HepG2 (cell line): ENCODE data around the gene NSMCE4A. TPM values are rescaled to one million over a fixed set of nuclear protein-coding genes. Genes with fewer than 3 reads are reported as not detected.
A peak's percentile ranks its signal among the peaks of the same experiment; 100 is the strongest.

Experiments
- ATAC-seq: fragments of 200-7000 bp; cut with Tn5 transposase; 3 replicates; pipeline ENCODE4 v1.9.1; 2020; ENCODE audit warnings: mild to moderate bottlenecking, moderate library complexity
- BruUV-seq: library from RNA; stranded (reverse); fragments of 400-500 nt; replicated peaks from 2 replicates; lab custom pipeline; 2021; lab: Mats Ljungman, UMichigan
- CTCF ChIA-PET: fragments of 300-600 bp; formaldehyde crosslinking; extraction: SDS; loops from one replicate; lab custom pipeline; 2021; ENCODE audit warnings: low total read pairs, inconsistent platforms, low intra/inter-chr PET ratio; lab: Yijun Ruan, JAX
- POLR2A ChIA-PET: fragments of 350-600 bp; sonication (Branson Sonifier 250); formaldehyde crosslinking; loops from one replicate; lab custom pipeline; 2020; ENCODE audit warnings: antibody characterized with exemption, inconsistent platforms; lab: Yijun Ruan, JAX
- DNase-seq: peaks from one replicate; pipeline ENCODE4 v3.0.0-alpha.2; 2015; ENCODE audit warnings: low spot score
- FAIRE-seq: peaks from 3 replicates; lab custom pipeline; 2011; peaks lifted over from hg19 to GRCh38; lab: Jason Lieb, UNC
- H2AFZ ChIP-seq: one replicate; pipeline ENCODE4 v1.6.1; 2011; ENCODE audit warnings: low read length, inconsistent platforms
- H3K27ac ChIP-seq: fragments of 300-600 bp; 3 replicates; pipeline ENCODE4 v1.8.0; 2011; ENCODE audit warnings: mixed run types, mild to moderate bottlenecking, mixed read lengths, low read length, inconsistent platforms; ENCODE audit not compliant: insufficient read depth; ENCODE audit errors: extremely low read length
- H3K27me3 ChIP-seq, 2 experiments: fragments of 200-600 bp in 1 of 2; 2 replicates in 1 of 2; 3 replicates in 1 of 2; pipeline versions ENCODE4 v1.6.0 to v1.8.0; 2011; ENCODE audit warnings: low read length in 2 of 2, mild to moderate bottlenecking in 2 of 2, moderate library complexity in 2 of 2, inconsistent platforms in 1 of 2; ENCODE audit not compliant: insufficient read depth in 2 of 2, control insufficient read depth in 1 of 2
- H3K36me3 ChIP-seq, 2 experiments: fragments of 200-600 bp in 1 of 2; replicated peaks in 1 of 2; 2 replicates in 1 of 2; 3 replicates in 1 of 2; pipeline versions ENCODE4 v1.5.1 to v1.8.0; 2011; ENCODE audit warnings: low read length in 2 of 2, inconsistent platforms in 1 of 2; ENCODE audit not compliant: insufficient read depth in 2 of 2, control insufficient read depth in 1 of 2
- H3K4me1 ChIP-seq: 2 replicates; pipeline ENCODE4 v1.5.1; 2012; ENCODE audit warnings: low read length, inconsistent platforms; ENCODE audit not compliant: insufficient read depth
- H3K4me2 ChIP-seq: 2 replicates; pipeline ENCODE4 v1.6.0; 2011; ENCODE audit warnings: low read depth, low read length, inconsistent platforms
- H3K4me3 ChIP-seq, 3 experiments: fragments of 200-600 bp in 1 of 3; sonication (generic), shearing (Covaris generic) in 1 of 3; replicated peaks in 1 of 3; 2 replicates each; pipeline ENCODE4 v1.5.1; 2011 to 2016; ENCODE audit warnings: low read length in 3 of 3, inconsistent platforms in 2 of 3, low read depth in 2 of 3, mild to moderate bottlenecking in 2 of 3, control low read depth in 1 of 3, mixed read lengths in 1 of 3; ENCODE audit not compliant: insufficient read depth in 1 of 3
- H3K79me2 ChIP-seq: one replicate; pipeline ENCODE4 v1.6.1; 2011; ENCODE audit warnings: low read length, inconsistent platforms; ENCODE audit not compliant: insufficient read depth
- H3K9ac ChIP-seq: 2 replicates; pipeline ENCODE4 v1.6.0; 2011; ENCODE audit warnings: mild to moderate bottlenecking, low read depth, low read length, inconsistent platforms; ENCODE audit not compliant: insufficient read depth
- H3K9me3 ChIP-seq: 2 replicates; pipeline ENCODE4 v1.5.1; 2012; ENCODE audit warnings: mild to moderate bottlenecking, low read length
- H4K20me1 ChIP-seq: 2 replicates; pipeline ENCODE4 v1.6.0; 2011; ENCODE audit warnings: inconsistent platforms, mild to moderate bottlenecking, low read length, moderate library complexity; ENCODE audit not compliant: insufficient read depth
- CEBPG ChIP-seq: IDR thresholded peaks from 2 replicates; pipeline ENCODE4 v1.6.1; 2016
- DMAP1 ChIP-seq: IDR thresholded peaks from 2 replicates; pipeline ENCODE4 v1.6.1; 2016
- DNMT1 ChIP-seq: sonication (generic); formaldehyde crosslinking; IDR thresholded peaks from 2 replicates; pipeline ENCODE4 v1.5.1; 2020; ENCODE audit warnings: mild to moderate bottlenecking, missing genetic modification reagents
- DR1 ChIP-seq: sonication (generic); formaldehyde crosslinking; IDR thresholded peaks from 2 replicates; pipeline ENCODE4 v1.8.0; 2021; ENCODE audit warnings: mild to moderate bottlenecking, missing genetic modification reagents, inconsistent platforms
- DRAP1 ChIP-seq: IDR thresholded peaks from 2 replicates; pipeline ENCODE4 v1.6.1; 2016; ENCODE audit warnings: missing genetic modification reagents, missing compliant biosample characterization
- GABPA ChIP-seq, 2 experiments: IDR thresholded peaks; 2 replicates each; pipeline ENCODE4 v1.6.1; 2011 to 2016; ENCODE audit warnings: low read depth in 2 of 2, low read length in 1 of 2, missing biosample characterization in 1 of 2, missing genetic modification characterization in 1 of 2
- HMG20B ChIP-seq: conservative IDR thresholded peaks from 2 replicates; pipeline ENCODE4 v1.6.1; 2016; ENCODE audit warnings: missing genetic modification reagents, missing compliant biosample characterization
- KDM2A ChIP-seq: sonication (generic); formaldehyde crosslinking; IDR thresholded peaks from 2 replicates; pipeline ENCODE4 v1.4.0; 2020; ENCODE audit warnings: low read depth, missing genetic modification reagents, borderline replicate concordance
- KLF11 ChIP-seq: IDR thresholded peaks from 2 replicates; pipeline ENCODE4 v1.6.1; 2016; ENCODE audit warnings: missing compliant biosample characterization
- MAF1 ChIP-seq: sonication (generic); formaldehyde crosslinking; IDR thresholded peaks from 2 replicates; pipeline ENCODE4 v1.5.0; 2020; ENCODE audit warnings: missing genetic modification reagents, borderline replicate concordance
- ONECUT2 ChIP-seq: sonication (generic); formaldehyde crosslinking; IDR thresholded peaks from 2 replicates; pipeline ENCODE4 v1.4.0; 2020; ENCODE audit warnings: missing genetic modification reagents
- PATZ1 ChIP-seq: sonication (generic); formaldehyde crosslinking; IDR thresholded peaks from 2 replicates; pipeline ENCODE4 v1.4.0; 2020; ENCODE audit warnings: missing genetic modification reagents
- POLR2A ChIP-seq, 2 experiments: IDR thresholded peaks; 2 replicates each; pipeline ENCODE4 v1.6.1; 2011; ENCODE audit warnings: low read depth in 2 of 2, low read length in 2 of 2, mild to moderate bottlenecking in 1 of 2, moderate library complexity in 1 of 2; ENCODE audit not compliant: insufficient read depth in 1 of 2
- SAP130 ChIP-seq: IDR thresholded peaks from 2 replicates; pipeline ENCODE4 v1.6.1; 2016; ENCODE audit warnings: low read depth
- TBP ChIP-seq: sonication (generic); formaldehyde crosslinking; IDR thresholded peaks from 2 replicates; pipeline ENCODE4 v1.5.0; 2020; ENCODE audit warnings: missing genetic modification reagents
- TEF ChIP-seq: sonication (generic); formaldehyde crosslinking; IDR thresholded peaks from 2 replicates; pipeline ENCODE4 v1.5.0; 2020; ENCODE audit warnings: missing genetic modification reagents
- ZBTB43 ChIP-seq: sonication (generic); formaldehyde crosslinking; conservative IDR thresholded peaks from 2 replicates; pipeline ENCODE4 v1.4.0; 2020; ENCODE audit warnings: missing genetic modification reagents
- ZNF292 ChIP-seq: sonication (generic); formaldehyde crosslinking; IDR thresholded peaks from 2 replicates; pipeline ENCODE4 v1.8.1; 2022; ENCODE audit warnings: mild to moderate bottlenecking, low read depth, missing genetic modification reagents, borderline replicate concordance
- ZNF644 ChIP-seq: IDR thresholded peaks from 2 replicates; pipeline ENCODE4 v1.6.1; 2016; ENCODE audit warnings: low read depth
- WGBS: methylation state at CpG from one replicate; pipeline ENCODE4 v1.1.6; 2017; ENCODE audit warnings: low lambda C conversion rate; 5-methylcytosine and 5-hydroxymethylcytosine counted together
- in situ Hi-C: cut with HindIII; loops from 2 replicates; pipeline ENCODE4 v1.10.0; 2017; ENCODE audit warnings: low pct_unique_long_range_greater_than_20kb; ENCODE audit not compliant: extremely low pct_ligation_motif_present
- intact Hi-C: fragments of 100-400 bp; cut with micrococcal nuclease; formaldehyde crosslinking; loops from one replicate; pipeline ENCODE4 v1.10.0; 2022; ENCODE audit not compliant: unreplicated experiment
- polyA plus RNA-seq, 8 experiments: library from polyadenylated mRNA; depleted of rRNA in 3 of 8; stranded (reverse) in 7 of 8; unstranded in 1 of 8; fragments of >200 nt; fragmentation: Illumina TruSeq in 4 of 8; extraction: Trizol in 4 of 8; gene quantifications; 2 replicates each; pipeline versions ENCODE4 v1.2.1 to v1.2.3, GENCODE V29; 2011 to 2016; ENCODE audit warnings: low read depth in 4 of 8, missing spikeins in 1 of 8, mixed read lengths in 1 of 8; ENCODE audit not compliant: insufficient read depth in 1 of 8
- total RNA-seq, 5 experiments: library from RNA; depleted of rRNA; stranded (reverse); fragments of >200 nt; fragmentation: Illumina TruSeq; extraction: Trizol; gene quantifications; 2 replicates each; pipeline ENCODE4 v1.2.3, GENCODE V29; 2016; ENCODE audit warnings: low read depth in 1 of 5

The NSMCE4A gene
- total and polyA plus RNA-seq, 2 of the 13 experiments (the other 11 are each of a cell fraction or from before 2014, with no cell fraction given): 61.1 to 91.6 TPM

- TF ChIP-seq ZNF292 (CRISPR knock-in tag): peak; percentile 17; the same call in 1 of the 2 replicates
- peak; percentile 27; the same call in 1 of the 2 replicates for TF ChIP-seq KDM2A (CRISPR knock-in tag)
- no peak for TF ChIP-seq MAF1 (CRISPR knock-in tag)
- no peak for TF ChIP-seq PATZ1
- no peak for TF ChIP-seq KLF11 (CRISPR knock-in tag)
- peak; percentile 47 to 75; a peak in 3 of 4 replicates for TF ChIP-seq POLR2A (IDR thresholded peaks at IDR 0.05; ENCODE audit: insufficient read depth in 1 of 2, low read depth in 2 of 2, low read length in 2 of 2)
Measured at GRCh38 chr10:121927318-121927840, 47.6 kb downstream of the NSMCE4A start (continued).

GRCh38 chr10:121926671-121927317, 48.2 kb downstream of the NSMCE4A start:
- WGBS: under 1% methylated on average over 20 of the region's 20 CpGs
- H3K4me2 ChIP-seq: peak overlapping the region; percentile 75
- peak overlapping the region; percentile 91 to 98 (median 98) for H3K4me3 ChIP-seq
- in situ Hi-C loops: no loop called here
- no peaks in the 10 kb centered on the region for H4K20me1 ChIP-seq
- H3K36me3 ChIP-seq: peaks cover 0 to 6% of the 10 kb centered on the region in 2 experiments; a peak in 1 of 5 replicates
- ChIA-PET POLR2A (interaction anchor here (0.6 to 2.7 kb wide), 11 partner anchors 8 to 186 kb away, joined by 3 to 21 read pairs (median 4); partner anchors contain the start of gene NSMCE4A), CTCF (no interaction called here)
- no peaks in the 10 kb centered on the region for H3K9me3 ChIP-seq
- H3K79me2 ChIP-seq: peaks cover 58% of the 10 kb centered on the region
- FAIRE-seq: no peak
- H3K27ac ChIP-seq: peak overlapping the region; percentile 95
- no peak for DNase-seq
- H3K4me1 ChIP-seq: peaks cover 47% of the 10 kb centered on the region
- ATAC-seq: no peak
- peak overlapping the region; percentile 97 for H3K9ac ChIP-seq
- H2AFZ ChIP-seq: no peak overlapping the region
- intact Hi-C loops: loop anchor here (5.0 kb wide), 2 partner anchors 126 to 186 kb away; no protein-coding TSS in a partner anchor
- no peaks in the 10 kb centered on the region; a peak in 1 of 5 replicates for H3K27me3 ChIP-seq
- no TSS peak for BruUV-seq
- no peak for TF ChIP-seq HMG20B (CRISPR knock-in tag)
- no peak for TF ChIP-seq TBP
- 0 out of 2 replicates have a peak, but pooled peaks have one; percentile 42 for TF ChIP-seq ZBTB43 (CRISPR knock-in tag)
- 0 out of 2 replicates have a peak, but pooled peaks have one; percentile 35 for TF ChIP-seq SAP130
- TF ChIP-seq DR1 (CRISPR knock-in tag): 0 out of 2 replicates have a peak, but pooled peaks have one; percentile 29
- TF ChIP-seq TEF (CRISPR knock-in tag): peak; percentile 68; the same call in 1 of the 2 replicates
- TF ChIP-seq GABPA (IDR thresholded peaks at IDR 0.05; ENCODE audit: low read depth, low read length): no peak
- peak; percentile 21; the same call in 1 of the 2 replicates for TF ChIP-seq GABPA (CRISPR knock-in tag; IDR thresholded peaks at IDR 0.05; ENCODE audit: low read depth)
- 0 out of 2 replicates have a peak, but pooled peaks have one; percentile 16 for TF ChIP-seq DMAP1 (CRISPR knock-in tag)
- TF ChIP-seq CEBPG (CRISPR knock-in tag): peak; percentile 22; the same call in 1 of the 2 replicates
- TF ChIP-seq ZNF644 (CRISPR knock-in tag): 0 out of 2 replicates have a peak, but pooled peaks have one; percentile 16
- TF ChIP-seq ONECUT2 (CRISPR knock-in tag): 0 out of 2 replicates have a peak, but pooled peaks have one; percentile 30
- TF ChIP-seq DNMT1 (CRISPR knock-in tag): no peak
- TF ChIP-seq DRAP1 (CRISPR knock-in tag): peak; percentile 64; the same call in 1 of the 2 replicates
